ENCODE data around the gene ABCB11.

DNA sequence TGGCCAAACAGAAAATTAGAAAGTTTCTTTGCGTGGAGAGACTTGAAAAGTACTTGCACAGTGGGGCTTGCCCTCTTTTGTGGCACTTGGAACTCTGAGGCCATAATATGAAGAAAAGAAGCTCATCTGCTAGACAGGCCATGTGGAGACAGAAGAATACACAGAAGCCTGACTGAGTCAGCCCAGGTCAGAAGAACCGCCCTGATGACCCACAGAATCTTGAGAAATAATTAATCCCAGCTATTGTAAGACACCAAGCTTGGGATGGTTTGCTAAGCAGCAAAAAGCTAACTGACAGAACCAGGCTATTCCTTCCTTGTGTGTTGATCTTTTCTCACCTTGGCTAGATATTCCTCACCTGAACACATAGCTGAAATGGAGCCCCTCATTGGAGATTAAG, 96.3 kb downstream of the ABCB11 start:
- no peak for TF ChIP-seq EZH2 (optimal IDR thresholded peaks at IDR 0.05; ENCODE audit: low read depth, low read length)
- TF ChIP-seq, protein P1, sequence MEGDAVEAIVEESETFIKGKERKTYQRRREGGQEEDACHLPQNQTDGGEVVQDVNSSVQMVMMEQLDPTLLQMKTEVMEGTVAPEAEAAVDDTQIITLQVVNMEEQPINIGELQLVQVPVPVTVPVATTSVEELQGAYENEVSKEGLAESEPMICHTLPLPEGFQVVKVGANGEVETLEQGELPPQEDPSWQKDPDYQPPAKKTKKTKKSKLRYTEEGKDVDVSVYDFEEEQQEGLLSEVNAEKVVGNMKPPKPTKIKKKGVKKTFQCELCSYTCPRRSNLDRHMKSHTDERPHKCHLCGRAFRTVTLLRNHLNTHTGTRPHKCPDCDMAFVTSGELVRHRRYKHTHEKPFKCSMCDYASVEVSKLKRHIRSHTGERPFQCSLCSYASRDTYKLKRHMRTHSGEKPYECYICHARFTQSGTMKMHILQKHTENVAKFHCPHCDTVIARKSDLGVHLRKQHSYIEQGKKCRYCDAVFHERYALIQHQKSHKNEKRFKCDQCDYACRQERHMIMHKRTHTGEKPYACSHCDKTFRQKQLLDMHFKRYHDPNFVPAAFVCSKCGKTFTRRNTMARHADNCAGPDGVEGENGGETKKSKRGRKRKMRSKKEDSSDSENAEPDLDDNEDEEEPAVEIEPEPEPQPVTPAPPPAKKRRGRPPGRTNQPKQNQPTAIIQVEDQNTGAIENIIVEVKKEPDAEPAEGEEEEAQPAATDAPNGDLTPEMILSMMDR (IDR thresholded peaks at IDR 0.05; ENCODE audit: low read length) = no peak
- no peak for TF ChIP-seq EZH2phosphoT487 (IDR thresholded peaks at IDR 0.05; ENCODE audit: low read length)
